GM12892 (cell line): Measurements from ENCODE around the gene HAGHL.

Experiments
- POLR2A ChIP-seq: IDR thresholded peaks from 2 replicates; pipeline ENCODE4 v1.6.1; 2011; ENCODE audit warnings: low read depth, low read length, control low read depth
- TAF1 ChIP-seq: IDR thresholded peaks from 2 replicates; pipeline ENCODE4 v1.6.1; 2011; ENCODE audit warnings: low read depth, mild to moderate bottlenecking, control low read depth, low read length, borderline replicate concordance

DNA sequence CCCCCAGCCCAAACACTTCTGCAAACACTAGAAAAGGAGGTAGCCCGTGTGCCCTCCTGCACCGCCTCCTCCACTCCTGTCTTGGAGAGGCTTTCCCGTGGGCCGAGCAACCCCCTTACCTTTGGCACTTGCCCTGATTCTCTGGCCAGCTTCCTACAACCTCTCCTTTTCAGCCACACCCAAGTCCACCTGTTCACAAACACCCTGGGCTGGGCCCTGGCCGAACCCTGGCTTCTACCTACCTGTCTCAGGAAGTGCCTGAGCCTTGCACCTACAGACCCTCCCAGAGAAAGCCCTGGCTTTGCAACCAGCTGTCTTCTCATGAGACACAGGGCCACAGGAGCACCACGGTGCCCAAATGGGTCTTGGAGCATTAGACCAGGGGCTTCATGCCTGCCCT lies 8.0 kb upstream of the HAGHL start:
- TF ChIP-seq TAF1 (no peak), POLR2A (no peak)
